Measurements from ENCODE around the gene PGM5.

The PGM5 gene

DNA sequence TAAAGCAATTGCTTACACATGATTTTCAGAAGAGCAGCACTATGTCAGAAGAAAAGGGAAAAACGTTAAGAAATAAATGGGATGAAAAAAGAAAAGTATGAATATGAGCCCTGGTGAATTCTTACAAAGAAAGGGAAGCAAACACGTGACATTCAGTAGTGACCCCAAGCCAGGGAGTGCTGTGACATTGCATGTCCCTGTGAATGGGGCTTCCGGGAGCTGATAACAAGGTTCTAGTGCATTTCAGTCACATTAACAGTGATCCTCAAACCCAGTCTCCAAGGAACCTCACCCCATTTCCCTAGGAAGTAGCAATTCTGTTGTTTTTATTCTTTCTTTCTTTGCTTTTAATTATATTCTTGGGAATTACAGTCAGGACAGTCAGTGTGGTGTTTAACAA is 157.0 kb downstream of the PGM5 start:
- Histone ChIP-seq H3K4me1 (ENCODE audit: control insufficient read depth, insufficient read depth, low read length) (no peaks in the 10 kb centered on the region), H3K36me3 (ENCODE audit: control insufficient read depth in 2 of 2, insufficient read depth in 1 of 2, low read length in 2 of 2) (no peaks in the 10 kb centered on the region), H3K27ac (ENCODE audit: extremely low read depth, low read depth, low read length) (no peak overlapping the region), H3K9me3 (ENCODE audit: control insufficient read depth, insufficient read depth, low read depth, low read length) (no peaks in the 10 kb centered on the region), H3K4me3 (ENCODE audit: low read depth, low read length) (no peak overlapping the region)
- ChIA-PET POLR2A (no interaction called here), CTCF (interaction anchor here (1.3 kb wide), 1 partner anchor 96 kb away, joined by 4 read pairs; no protein-coding TSS in a partner anchor)
- TF ChIP-seq EGR2 (tag by site-specific recombination; IDR thresholded peaks at IDR 0.05; ENCODE audit: low read depth) (no peak), MEIS1 (CRISPR knock-in tag; IDR thresholded peaks at IDR 0.05; ENCODE audit: borderline replicate concordance) (no peak), ZNF248 (tag by site-specific recombination; IDR thresholded peaks at IDR 0.05) (no peak), ZNF473 (tag by site-specific recombination; IDR thresholded peaks at IDR 0.05) (no peak), ZEB2 (tag by site-specific recombination; IDR thresholded peaks at IDR 0.05) (no peak), ZNF658 (tag by site-specific recombination; IDR thresholded peaks at IDR 0.05) (no peak), ZNF146 (tag by site-specific recombination; IDR thresholded peaks at IDR 0.05) (no peak), GFI1B (tag by site-specific recombination; IDR thresholded peaks at IDR 0.05) (no peak)

DNA sequence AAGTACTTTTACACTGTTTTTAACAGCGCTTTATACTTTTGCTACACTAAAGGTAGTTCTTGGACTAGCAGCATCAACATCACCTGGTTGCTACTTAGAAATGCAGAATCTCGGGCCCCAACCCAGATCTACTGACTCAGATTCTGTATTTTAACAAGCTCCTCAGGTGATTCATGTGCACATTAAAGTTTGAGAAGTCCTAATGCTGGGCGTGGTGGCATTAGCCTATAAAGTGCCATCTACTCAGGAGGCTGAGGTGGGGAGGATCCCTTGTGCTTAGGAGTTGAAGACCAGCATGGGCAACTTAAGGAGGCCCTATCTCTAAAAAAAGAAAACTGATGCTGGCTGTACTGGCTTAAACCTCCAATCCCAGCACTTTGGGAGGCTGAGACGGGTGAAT is 157.6 kb downstream of the PGM5 start:
- TF ChIP-seq ZNF426 (tag by site-specific recombination; IDR thresholded peaks at IDR 0.05) (no peak), MZF1 (tag by site-specific recombination; IDR thresholded peaks at IDR 0.05; ENCODE audit: borderline replicate concordance) (no peak), ZNF561 (tag by site-specific recombination; IDR thresholded peaks at IDR 0.05; ENCODE audit: borderline replicate concordance) (no peak), ZBTB20 (tag by site-specific recombination; IDR thresholded peaks at IDR 0.05) (no peak), YY2 (tag by site-specific recombination; IDR thresholded peaks at IDR 0.05) (no peak), ZNF335 (tag by site-specific recombination; conservative IDR thresholded peaks at IDR 0.05) (no peak), REPIN1 (tag by site-specific recombination; IDR thresholded peaks at IDR 0.05; ENCODE audit: low read depth) (no peak), ZNF169 (tag by site-specific recombination; IDR thresholded peaks at IDR 0.05) (no peak), ZNF549 (tag by site-specific recombination; IDR thresholded peaks at IDR 0.05) (no peak), ZNF664 (tag by site-specific recombination; IDR thresholded peaks at IDR 0.05) (no peak), ZSCAN30 (tag by site-specific recombination; IDR thresholded peaks at IDR 0.05) (no peak), ZNF830 (tag by site-specific recombination; IDR thresholded peaks at IDR 0.05; ENCODE audit: low read depth) (no peak), SALL2 (tag by site-specific recombination; IDR thresholded peaks at IDR 0.05; ENCODE audit: borderline replicate concordance) (no peak), ZNF521 (tag by site-specific recombination; IDR thresholded peaks at IDR 0.05) (no peak), ZNF514 (tag by site-specific recombination; IDR thresholded peaks at IDR 0.05) (no peak), HOXA7 (CRISPR knock-in tag; IDR thresholded peaks at IDR 0.05; ENCODE audit: borderline replicate concordance) (no peak), ZNF501 (tag by site-specific recombination; IDR thresholded peaks at IDR 0.05) (no peak), ZNF354C (tag by site-specific recombination; IDR thresholded peaks at IDR 0.05; ENCODE audit: borderline replicate concordance, low read depth) (no peak), KLF10 (tag by site-specific recombination; IDR thresholded peaks at IDR 0.05) (no peak)
- TF ChIP-seq, protein P1, sequence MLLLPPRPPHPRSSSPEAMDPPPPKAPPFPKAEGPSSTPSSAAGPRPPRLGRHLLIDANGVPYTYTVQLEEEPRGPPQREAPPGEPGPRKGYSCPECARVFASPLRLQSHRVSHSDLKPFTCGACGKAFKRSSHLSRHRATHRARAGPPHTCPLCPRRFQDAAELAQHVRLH (tag by site-specific recombination; IDR thresholded peaks at IDR 0.05), result no peak
- POLR2A ChIA-PET, result no interaction called here
- H3K9me3 ChIP-seq (ENCODE audit: control insufficient read depth, insufficient read depth, low read depth, low read length), result no peaks in the 10 kb centered on the region
- no peaks in the 10 kb centered on the region for H3K36me3 ChIP-seq (ENCODE audit: control insufficient read depth in 2 of 2, insufficient read depth in 1 of 2, low read length in 2 of 2)
- CTCF ChIA-PET, result interaction anchor here (0.6 to 1.3 kb wide), 2 partner anchors 97 to 863 kb away, joined by 3 to 4 read pairs; no protein-coding TSS in a partner anchor
- H3K4me1 ChIP-seq (ENCODE audit: control insufficient read depth, insufficient read depth, low read length), result no peaks in the 10 kb centered on the region
- no peak overlapping the region for H3K27ac ChIP-seq (ENCODE audit: extremely low read depth, low read depth, low read length)
- no peak overlapping the region for H3K4me3 ChIP-seq (ENCODE audit: low read depth, low read length)
